Peyer's patch (tissue), 4 donors: ENCODE measurements around the gene SRRM1. TPM values are rescaled to one million over a fixed set of nuclear protein-coding genes. Genes with fewer than 3 reads are reported as not detected.
"Not testable (repeated sequence)": the region's sequence is repeated elsewhere in the genome, so short reads cannot be mapped to it uniquely, and the experiment has no call there.

ENCODE experiments used
- DNase-seq, 3 donors: peaks; one replicate each; pipeline ENCODE4 v3.0.0-alpha.2; 2017 to 2019
- H3K27ac ChIP-seq, 4 donors: fragments of 200-600 bp; sonication (generic); one replicate each; pipeline ENCODE4 v1.5.1; 2016 to 2019
- H3K27me3 ChIP-seq, 2 donors: fragments of 200-600 bp; sonication (generic); one replicate each; pipeline ENCODE4 v1.5.1; 2019
- H3K36me3 ChIP-seq, 3 donors: fragments of 200-600 bp; sonication (generic); one replicate each; pipeline ENCODE4 v1.5.1; 2016 to 2019
- H3K4me1 ChIP-seq, 4 donors: fragments of 200-600 bp; sonication (generic); one replicate each; pipeline ENCODE4 v1.5.1; 2016 to 2019
- H3K4me3 ChIP-seq, 4 donors: fragments of 200-600 bp; sonication (generic); 1 replicate in 3 of 4; 2 replicates in 1 of 4; pipeline ENCODE4 v1.5.1; 2016 to 2019; ENCODE audit warnings: mild to moderate bottlenecking in 1 of 4
- H3K9me3 ChIP-seq, 4 donors: fragments of 200-600 bp; sonication (generic); one replicate each; pipeline ENCODE4 v1.5.1; 2016 to 2019; ENCODE audit warnings: mild to moderate bottlenecking in 1 of 4
- CTCF ChIP-seq, 6 experiments: fragments of 450-650 bp in 4 of 6; fragments of 200-600 bp in 2 of 6; sonication (generic) in 1 of 6; IDR thresholded peaks; one replicate each; pipeline ENCODE4 v1.5.1; 2017 to 2019; ENCODE audit warnings: antibody characterized with exemption in 6 of 6, mild to moderate bottlenecking in 3 of 6, moderate library complexity in 1 of 6
- POLR2A ChIP-seq, 2 donors: fragments of 450-650 bp; IDR thresholded peaks; one replicate each; pipeline ENCODE4 v1.5.1; 2017; ENCODE audit warnings: antibody characterized with exemption in 2 of 2, mild to moderate bottlenecking in 2 of 2, moderate library complexity in 2 of 2
- small RNA-seq, 2 donors: library from RNA; depleted of rRNA; stranded (forward); fragments of <200 nt; gene quantifications; one replicate each; pipeline ENCODE3, GENCODE V24; 2016
- total RNA-seq, 4 donors: library from RNA; depleted of rRNA; stranded (reverse); fragments of >200 nt; gene quantifications; one replicate each; pipeline ENCODE4 v1.1.0, GENCODE V29; 2016

The SRRM1 gene
- total RNA-seq, 4 donors from 2014 or later = 103 to 404 (median 157) TPM

GRCh38 chr1:24717887-24718650 lies 75.0 kb downstream of the SRRM1 start:
- H3K27ac ChIP-seq = no peak overlapping the region
- DNase-seq = no peak
- TF ChIP-seq POLR2A (IDR thresholded peaks at IDR 0.05) = no peak
- no peak for TF ChIP-seq CTCF (IDR thresholded peaks at IDR 0.05)

GRCh38 chr1:24720152-24720551 lies 77.0 kb downstream of the SRRM1 start:
- H3K9me3 ChIP-seq = no peaks in the 10 kb centered on the region
- TF ChIP-seq CTCF (IDR thresholded peaks at IDR 0.05) (no peak), POLR2A (IDR thresholded peaks at IDR 0.05) (no peak)
- no peaks in the 10 kb centered on the region for H3K36me3 ChIP-seq
- no peak overlapping the region for H3K4me3 ChIP-seq
- peak overlapping the region in 2 of 4 donors; percentile 19 to 22 for H3K27ac ChIP-seq
- H3K27me3 ChIP-seq = no peaks in the 10 kb centered on the region
- no peaks in the 10 kb centered on the region for H3K4me1 ChIP-seq
- DNase-seq = peak in 1 of 3 donors; percentile 56

More at GRCh38 chr1:24717887-24718650, 75.0 kb downstream of the SRRM1 start:
- no peaks in the 10 kb centered on the region for H3K27me3 ChIP-seq
- H3K4me3 ChIP-seq = no peak overlapping the region
- no peaks in the 10 kb centered on the region for H3K4me1 ChIP-seq
- no peaks in the 10 kb centered on the region for H3K9me3 ChIP-seq
- H3K36me3 ChIP-seq = no peaks in the 10 kb centered on the region

GRCh38 chr1:24721533-24721932 lies 78.4 kb downstream of the SRRM1 start:
- DNase-seq = no peak
- H3K4me1 ChIP-seq = no peaks in the 10 kb centered on the region
- H3K4me3 ChIP-seq = no peak overlapping the region
- TF ChIP-seq CTCF (IDR thresholded peaks at IDR 0.05) = no peak
- TF ChIP-seq POLR2A (IDR thresholded peaks at IDR 0.05) = no peak
- H3K27ac ChIP-seq = no peak overlapping the region
- H3K9me3 ChIP-seq = no peaks in the 10 kb centered on the region
- no peaks in the 10 kb centered on the region for H3K36me3 ChIP-seq
- no peaks in the 10 kb centered on the region for H3K27me3 ChIP-seq

- DNase-seq, H3K27me3 ChIP-seq, H3K9me3 ChIP-seq, H3K4me3 ChIP-seq, H3K27ac ChIP-seq, H3K4me1 ChIP-seq, H3K36me3 ChIP-seq: not testable (repeated sequence)
Observed at GRCh38 chr1:24722073-24723035, 79.3 kb downstream of the SRRM1 start.

Small RNA genes lying within 50 kb of the gene (small RNA-seq; reads per million reads assigned to genes)
- gene RF00019 = 0 reads per million in 2 donors

Other genes with a start within 250 kb of the SRRM1 start
- 10 to 100 TPM in 3 of 4 donors, 1 to 10 TPM in 1; 3.3 to 16.5 (median 15.1) TPM for gene STPG1, start 229.5 kb upstream of the SRRM1 start, total RNA-seq
- gene NIPAL3, start 227.5 kb upstream of the SRRM1 start, total RNA-seq = 10 to 100 TPM; 38.0 to 74.3 (median 57.3) TPM
- 10 to 100 TPM in 2 of 4 donors, 1 to 10 TPM in 2; 5.4 to 15.7 (median 9.3) TPM for gene RCAN3, start 140.5 kb upstream of the SRRM1 start, total RNA-seq
- 1 to 10 TPM; 1.6 to 9.5 (median 4.2) TPM for gene NCMAP, start 87.2 kb upstream of the SRRM1 start, total RNA-seq
- 10 to 100 TPM; 17.3 to 63.5 (median 32.6) TPM for gene CLIC4, start 102.1 kb downstream of the SRRM1 start, total RNA-seq